Endothelial cell of umbilical vein (primary cell): ENCODE results near the gene ZDHHC7.

Experiments used
- GATA2 ChIP-seq: IDR thresholded peaks from 2 replicates; pipeline ENCODE4 v1.7.0; 2011; ENCODE audit warnings: low read depth, mild to moderate bottlenecking, moderate library complexity, mixed read lengths, low read length; ENCODE audit not compliant: insufficient read length, insufficient read depth
- MYC ChIP-seq: IDR thresholded peaks from one replicate; pipeline ENCODE4 v1.6.1; 2011; ENCODE audit warnings: mild to moderate bottlenecking, low read depth, low read length
- POLR2A ChIP-seq: IDR thresholded peaks from 2 replicates; pipeline ENCODE4 v1.6.1; 2012; ENCODE audit warnings: low read depth, mild to moderate bottlenecking, control low read depth, low read length
- POLR2AphosphoS5 ChIP-seq: IDR thresholded peaks from 2 replicates; pipeline ENCODE4 v1.6.1; 2012; ENCODE audit warnings: low read depth, mild to moderate bottlenecking, control low read depth, low read length, moderate library complexity; ENCODE audit not compliant: insufficient read depth
- TF ChIP-seq, protein P1 (sequence below): IDR thresholded peaks from 2 replicates; pipeline ENCODE4 v1.6.1; 2011; ENCODE audit not compliant: insufficient read depth, insufficient read length
- TF ChIP-seq, protein P2 (sequence below), 2 donors: IDR thresholded peaks; 1 replicate in 1 of 2; 2 replicates in 1 of 2; pipeline ENCODE4 v1.5.1; 2011; ENCODE audit warnings: low read length in 2 of 2, mild to moderate bottlenecking in 2 of 2, moderate library complexity in 2 of 2, control low read depth in 1 of 2, inconsistent platforms in 1 of 2, low read depth in 1 of 2; ENCODE audit not compliant: insufficient read depth in 1 of 2; ENCODE audit errors: extremely low read depth in 1 of 2

- TF ChIP-seq, protein P1, sequence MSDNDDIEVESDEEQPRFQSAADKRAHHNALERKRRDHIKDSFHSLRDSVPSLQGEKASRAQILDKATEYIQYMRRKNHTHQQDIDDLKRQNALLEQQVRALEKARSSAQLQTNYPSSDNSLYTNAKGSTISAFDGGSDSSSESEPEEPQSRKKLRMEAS: no peak
- TF ChIP-seq POLR2AphosphoS5 (no peak), MYC (no peak), GATA2 (no peak), POLR2A (no peak)
- TF ChIP-seq, protein P2, sequence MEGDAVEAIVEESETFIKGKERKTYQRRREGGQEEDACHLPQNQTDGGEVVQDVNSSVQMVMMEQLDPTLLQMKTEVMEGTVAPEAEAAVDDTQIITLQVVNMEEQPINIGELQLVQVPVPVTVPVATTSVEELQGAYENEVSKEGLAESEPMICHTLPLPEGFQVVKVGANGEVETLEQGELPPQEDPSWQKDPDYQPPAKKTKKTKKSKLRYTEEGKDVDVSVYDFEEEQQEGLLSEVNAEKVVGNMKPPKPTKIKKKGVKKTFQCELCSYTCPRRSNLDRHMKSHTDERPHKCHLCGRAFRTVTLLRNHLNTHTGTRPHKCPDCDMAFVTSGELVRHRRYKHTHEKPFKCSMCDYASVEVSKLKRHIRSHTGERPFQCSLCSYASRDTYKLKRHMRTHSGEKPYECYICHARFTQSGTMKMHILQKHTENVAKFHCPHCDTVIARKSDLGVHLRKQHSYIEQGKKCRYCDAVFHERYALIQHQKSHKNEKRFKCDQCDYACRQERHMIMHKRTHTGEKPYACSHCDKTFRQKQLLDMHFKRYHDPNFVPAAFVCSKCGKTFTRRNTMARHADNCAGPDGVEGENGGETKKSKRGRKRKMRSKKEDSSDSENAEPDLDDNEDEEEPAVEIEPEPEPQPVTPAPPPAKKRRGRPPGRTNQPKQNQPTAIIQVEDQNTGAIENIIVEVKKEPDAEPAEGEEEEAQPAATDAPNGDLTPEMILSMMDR (IDR thresholded peaks at IDR 0.05; ENCODE audit: extremely low read depth in 1 of 2, insufficient read depth in 1 of 2, low read depth in 1 of 2, low read length in 2 of 2): no peak
These were observed 12.1 kb downstream of the ZDHHC7 start for GRCh38 chr16:84999200-84999599.
